Middle frontal gyrus (tissue), 1 donor: ENCODE data around the gene GABPB2.

Experiments
- DNase-seq: peaks from one replicate; pipeline ENCODE4 v3.0.0-alpha.2; 2015; ENCODE audit warnings: low spot score; ENCODE audit errors: extremely low spot score

GABPB2 gene

DNA sequence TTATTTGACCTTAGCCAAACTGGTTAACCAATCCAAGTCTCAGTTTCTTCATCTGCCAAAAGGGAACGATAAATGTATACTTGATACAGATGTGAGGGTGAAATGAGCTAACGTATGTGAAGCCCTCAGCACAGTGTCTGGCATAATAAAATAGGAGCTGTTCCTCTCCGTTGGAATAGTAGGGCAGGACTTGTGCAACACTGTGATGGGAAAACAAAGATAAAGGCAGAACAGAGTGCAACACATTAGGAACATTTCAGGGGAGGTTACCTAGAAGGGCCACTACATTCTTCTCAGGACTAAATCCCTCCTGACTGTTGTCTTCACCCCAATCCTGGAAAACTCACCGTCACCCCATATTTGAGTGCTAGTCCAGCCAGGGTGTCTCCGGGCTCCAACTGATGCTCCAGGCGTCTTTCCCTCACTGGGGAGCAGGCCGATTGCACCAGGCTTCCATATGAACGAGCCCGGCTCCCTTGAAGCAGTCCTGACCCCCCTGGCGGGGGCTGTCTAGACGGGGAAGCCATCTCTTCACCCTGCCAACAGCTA, 94.2 kb downstream of the GABPB2 start:
- no peak for DNase-seq

DNA sequence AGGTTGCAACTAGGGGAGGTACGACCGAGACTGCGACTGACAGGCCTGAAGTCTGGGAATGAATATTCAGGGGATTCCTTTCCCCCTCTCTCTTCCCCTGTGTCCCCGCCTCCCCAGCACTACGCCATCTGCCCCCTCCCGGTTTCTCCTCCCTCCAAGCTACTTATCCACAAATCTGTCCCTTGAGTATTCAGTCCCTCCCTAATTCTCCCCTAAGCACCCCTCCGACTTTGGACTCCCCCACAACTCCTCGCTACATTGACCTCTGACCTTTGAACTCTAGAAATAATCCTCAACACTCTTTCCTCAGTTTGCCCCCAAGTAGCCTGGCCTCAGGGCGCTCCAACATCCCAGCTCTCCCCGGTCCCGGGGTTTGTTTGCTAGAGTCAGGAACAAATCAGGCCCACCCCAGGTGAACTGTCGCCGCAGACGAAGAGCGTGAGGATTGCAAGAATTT, 94.7 kb downstream of the GABPB2 start:
- no peak for DNase-seq

- DNase-seq: peak; percentile 98
These were observed 95.4 kb downstream of the GABPB2 start, which contains the start of the genes LYSMD1 and SCNM1 for GRCh38 chr1:151165738-151166504. TSS of gene LYSMD1 (minus strand) at chr1:151165902. CDS start at chr1:151165258, 644 bp downstream. TSS of gene SCNM1 (plus strand) at chr1:151166144. CDS start at chr1:151166153, 9 bp downstream.

DNA sequence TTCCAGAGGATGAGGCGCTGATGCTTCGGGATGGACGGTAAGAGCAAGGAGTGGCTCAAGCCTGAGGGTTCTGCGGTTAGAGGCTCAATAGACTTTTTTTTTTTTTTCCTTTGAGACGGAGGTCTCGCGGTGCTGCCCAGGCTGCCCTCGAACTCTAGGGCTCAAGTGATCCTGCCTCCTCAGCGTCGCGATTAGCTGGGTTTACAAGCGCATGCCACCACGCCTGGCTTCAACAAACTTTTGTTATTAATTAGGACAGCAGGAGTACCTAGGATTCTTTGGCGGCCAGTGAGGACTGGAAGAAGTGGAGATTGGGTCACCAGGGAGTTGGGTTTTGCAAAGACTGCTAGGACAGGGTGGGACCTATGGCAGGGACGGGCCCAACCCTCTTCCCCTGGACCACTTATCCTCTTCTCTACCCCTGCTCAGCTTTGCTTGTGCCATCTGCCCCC, 96.0 kb downstream of the GABPB2 start:
- DNase-seq: no peak

- DNase-seq: no peak
These were observed 96.6 kb downstream of the GABPB2 start for GRCh38 chr1:151167116-151167515.

DNA sequence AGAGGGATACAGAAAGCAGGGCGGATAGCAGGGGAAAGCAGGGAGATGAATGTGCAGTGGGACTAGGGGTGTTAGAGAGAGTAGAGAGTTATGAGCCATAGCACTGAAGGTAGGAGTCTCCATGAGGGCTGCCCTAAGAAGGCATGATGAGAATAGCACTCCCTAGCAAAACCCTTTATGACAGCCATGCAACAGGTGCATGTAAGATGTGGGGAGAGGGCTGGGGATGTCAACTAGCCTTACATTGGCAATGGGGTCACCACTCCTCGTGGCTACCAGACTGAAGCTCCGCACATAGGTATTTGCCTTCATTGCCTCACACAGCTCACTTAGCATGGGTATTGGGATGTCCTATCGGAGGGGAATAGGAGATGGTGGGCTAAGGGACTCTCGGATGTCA, 100.6 kb downstream of the GABPB2 start:
- no peak for DNase-seq
